Right lobe of liver (tissue), 6 donors: ENCODE results near the gene GPRC6A. TPM values are rescaled to one million over a fixed set of nuclear protein-coding genes. Genes with fewer than 3 reads are reported as not detected.

ENCODE experiments used
- ATAC-seq, 4 donors: fragments of 200-7000 bp; cut with Tn5 transposase; one replicate each; pipeline ENCODE4 v1.9.1; 2020; ENCODE audit warnings: mild to moderate bottlenecking in 4 of 4, moderate library complexity in 4 of 4
- DNase-seq, 3 donors: peaks; one replicate each; pipeline ENCODE4 v3.0.0-alpha.2; 2020
- H3K27ac ChIP-seq, 3 donors: fragments of 200-600 bp; one replicate each; pipeline ENCODE4 v1.8.0; 2022
- H3K27me3 ChIP-seq, 2 donors: fragments of 200-600 bp; one replicate each; pipeline ENCODE4 v1.8.0; 2022
- H3K36me3 ChIP-seq, 4 donors: fragments of 200-600 bp; sonication (generic) in 1 of 4; one replicate each; pipeline versions ENCODE4 v1.5.1 to v1.8.0; 2017 to 2022; ENCODE audit warnings: control low read depth in 1 of 4
- H3K4me1 ChIP-seq, 4 donors: fragments of 200-600 bp; sonication (generic) in 1 of 4; one replicate each; pipeline versions ENCODE4 v1.5.1 to v1.8.0; 2017 to 2022; ENCODE audit warnings: control low read depth in 1 of 4
- H3K4me3 ChIP-seq, 3 donors: fragments of 200-600 bp; one replicate each; pipeline ENCODE4 v1.8.0; 2022
- H3K9me3 ChIP-seq, 4 donors: fragments of 200-600 bp; sonication (generic) in 1 of 4; one replicate each; pipeline versions ENCODE4 v1.5.1 to v1.8.0; 2017 to 2022; ENCODE audit warnings: control low read depth in 1 of 4
- CTCF ChIP-seq, 4 donors: fragments of 200-600 bp in 3 of 4; fragments of 450-650 bp in 1 of 4; IDR thresholded peaks; one replicate each; pipeline versions ENCODE4 v1.5.1 to v1.8.0; 2016 to 2022; ENCODE audit warnings: antibody characterized with exemption in 4 of 4, mild to moderate bottlenecking in 2 of 4
- POLR2A ChIP-seq: fragments of 450-650 bp; IDR thresholded peaks from one replicate; pipeline ENCODE4 v1.6.1; 2017; ENCODE audit warnings: antibody characterized with exemption, mild to moderate bottlenecking
- WGBS: methylation state at CpG from one replicate; pipeline ENCODE4 v1.1.6; 2018; ENCODE audit warnings: low coverage, low lambda C conversion rate; ENCODE audit not compliant: insufficient coverage; ENCODE audit errors: missing lambda C conversion rate; 5-methylcytosine and 5-hydroxymethylcytosine counted together
- intact Hi-C, 2 donors: fragments of 100-400 bp; cut with DNase I; formaldehyde crosslinking; loops; one replicate each; pipeline versions ENCODE4 v1.11.2 to v1.14.1; 2022
- total RNA-seq, 6 experiments: library from RNA; depleted of rRNA in 2 of 6; stranded (reverse); fragments of >200 nt in 2 of 6; fragmentation: NEBNext Ultra II Directional in 3 of 6; extraction: Animal tissue kit (Norgen Biotek cat#: 25700) in 3 of 6; gene quantifications; one replicate each; pipeline versions ENCODE4 v1.1.0 to v1.2.4, GENCODE V29; 2016 to 2023
- donor health status: DM: no; HTN: yes; CAD: no.
- donor health status: DM: no; HTN: no; CAD: no.
- donor health status: DM: no; HTN: no; CAD: no.
- donor health status: DM: no; HTN: yes; CAD: no.
- donor health status: DM: no; HTN: yes; CAD: no.

GPRC6A gene
- total RNA-seq, 6 experiments from 2014 or later, result not detected

- intact Hi-C loops, result no loop called here
- H3K4me1 ChIP-seq, result no peaks in the 10 kb centered on the region
- H3K9me3 ChIP-seq, result no peaks in the 10 kb centered on the region
- no peak overlapping the region for H3K4me3 ChIP-seq
- TF ChIP-seq CTCF (IDR thresholded peaks at IDR 0.05) (no peak), POLR2A (no peak)
- no peak overlapping the region for H3K27ac ChIP-seq
- H3K36me3 ChIP-seq, result no peaks in the 10 kb centered on the region
- WGBS, result 43% methylated on average over 5 of the region's 5 CpGs
- no peaks in the 10 kb centered on the region for H3K27me3 ChIP-seq
- DNase-seq (no peak), ATAC-seq (no peak)
These were observed 45.0 kb downstream of the GPRC6A start for GRCh38 chr6:116783852-116784251.

DNA sequence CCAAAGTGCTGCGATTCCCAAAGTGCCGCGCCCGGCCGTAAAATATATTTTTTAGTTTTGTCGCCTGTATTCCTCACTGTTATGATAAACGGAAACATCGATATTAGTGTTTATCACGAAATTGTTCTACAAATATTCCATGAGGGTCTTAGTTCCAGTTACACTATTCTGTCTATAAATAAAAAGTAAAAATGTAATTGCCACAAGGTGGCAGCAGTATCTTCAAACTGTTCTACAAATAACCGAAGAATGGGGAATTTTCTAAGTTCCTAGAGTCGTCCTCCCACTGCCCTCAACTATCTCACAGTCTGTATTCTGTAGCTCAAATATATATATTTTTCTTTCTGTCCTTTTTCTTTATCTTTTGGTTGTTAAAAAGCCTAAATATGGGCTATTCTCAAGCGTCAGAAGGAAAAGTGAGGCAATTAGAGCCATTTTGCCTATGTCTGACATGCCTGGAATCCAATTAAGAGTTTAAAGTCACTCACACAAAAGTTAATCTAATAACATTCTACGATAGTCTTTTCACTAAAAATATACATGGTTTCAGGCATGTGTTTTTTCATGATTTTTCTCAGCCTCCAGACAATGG lies 49.2 kb downstream of the GPRC6A start:
- Histone ChIP-seq H3K9me3 (no peaks in the 10 kb centered on the region), H3K36me3 (no peaks in the 10 kb centered on the region), H3K4me1 (no peaks in the 10 kb centered on the region), H3K27me3 (no peaks in the 10 kb centered on the region), H3K27ac (no peak overlapping the region), H3K4me3 (no peak overlapping the region)
- WGBS, result 16% methylated on average over 13 of the region's 13 CpGs
- no peak for DNase-seq
- intact Hi-C loops, result no loop called here
- ATAC-seq, result peak; percentile 58 to 77 (median 68)
- TF ChIP-seq POLR2A (no peak), CTCF (IDR thresholded peaks at IDR 0.05) (peak; percentile 47 to 57 (median 52))

GRCh38 chr6:116773886-116774285 lies 55.0 kb downstream of the GPRC6A start:
- intact Hi-C loops, result no loop called here
- no peak for TF ChIP-seq POLR2A
- no peak for TF ChIP-seq CTCF (IDR thresholded peaks at IDR 0.05)
- no peak overlapping the region for H3K4me3 ChIP-seq
- DNase-seq, result no peak
- H3K27me3 ChIP-seq, result no peaks in the 10 kb centered on the region
- WGBS, result 44% methylated on average over 1 of the region's 1 CpG
- no peak for ATAC-seq
- H3K36me3 ChIP-seq, result no peaks in the 10 kb centered on the region
- no peak overlapping the region for H3K27ac ChIP-seq
- no peaks in the 10 kb centered on the region for H3K4me1 ChIP-seq
- H3K9me3 ChIP-seq, result no peaks in the 10 kb centered on the region

DNA sequence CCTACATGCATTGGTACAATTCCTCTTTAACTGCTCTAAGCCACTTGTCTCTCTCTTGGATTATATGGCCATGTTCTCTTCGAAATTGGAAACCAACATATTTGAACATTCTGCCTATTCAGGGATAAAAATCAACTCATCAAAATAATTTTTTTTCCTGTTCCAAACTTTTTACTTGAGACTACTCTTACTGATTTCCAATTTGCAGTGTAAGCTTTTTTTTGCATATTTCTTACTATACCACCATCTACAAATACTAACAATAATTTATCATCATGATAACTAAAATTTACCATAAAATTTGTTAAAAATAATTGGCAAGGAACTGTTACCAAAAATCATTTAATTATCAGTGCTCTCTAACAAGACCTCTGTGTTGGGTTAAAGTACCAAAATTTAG lies 56.4 kb downstream of the GPRC6A start:
- intact Hi-C loops, result no loop called here
- 50% methylated on average over 1 of the region's 1 CpG for WGBS
- H3K4me1 ChIP-seq, result no peaks in the 10 kb centered on the region
- TF ChIP-seq CTCF (IDR thresholded peaks at IDR 0.05), result no peak
- no peak for TF ChIP-seq POLR2A
- ATAC-seq (no peak), DNase-seq (no peak)
- no peak overlapping the region for H3K27ac ChIP-seq
- H3K4me3 ChIP-seq, result no peak overlapping the region
- no peaks in the 10 kb centered on the region for H3K9me3 ChIP-seq
- H3K36me3 ChIP-seq, result no peaks in the 10 kb centered on the region
- no peaks in the 10 kb centered on the region for H3K27me3 ChIP-seq

- H3K4me1 ChIP-seq, result peaks cover 0 to 12% (median 0%) of the 10 kb centered on the region in 4 donors
These were observed 61.2 kb downstream of the GPRC6A start for GRCh38 chr6:116767715-116768114.

More at GRCh38 chr6:116767715-116768114, 61.2 kb downstream of the GPRC6A start:
- Histone ChIP-seq H3K36me3 (no peaks in the 10 kb centered on the region), H3K4me3 (no peak overlapping the region), H3K9me3 (no peaks in the 10 kb centered on the region), H3K27me3 (peaks cover 0 to 9% of the 10 kb centered on the region in 2 donors), H3K27ac (no peak overlapping the region)
- WGBS, result 65% methylated on average over 2 of the region's 2 CpGs
- intact Hi-C loops, result no loop called here
- TF ChIP-seq POLR2A (no peak), CTCF (IDR thresholded peaks at IDR 0.05) (no peak)
- no peak for ATAC-seq
- DNase-seq, result no peak
